Measurements from ENCODE around the gene RFX6.

DNA sequence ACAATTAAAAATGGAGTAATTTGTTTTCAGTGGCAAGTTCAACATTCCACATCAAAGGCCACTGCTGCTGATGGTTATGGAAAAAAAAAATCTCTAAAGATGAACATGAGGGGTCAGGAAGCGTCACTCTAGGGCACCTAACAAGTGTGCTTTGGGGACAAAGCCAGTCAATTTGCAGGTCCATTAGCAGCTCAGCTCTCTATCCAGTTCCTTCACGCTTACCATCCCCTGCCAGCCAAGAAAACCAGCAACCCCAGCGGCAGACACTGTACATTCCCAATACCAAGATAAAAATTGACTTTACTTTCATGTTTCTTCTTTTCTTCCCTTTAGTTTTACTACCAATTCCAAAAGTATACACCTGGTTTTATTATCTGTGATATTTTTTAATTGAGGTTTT lies 10.1 kb downstream of the RFX6 start:
- TF ChIP-seq CEBPB (IDR thresholded peaks at IDR 0.05; ENCODE audit: borderline replicate concordance in 1 of 2, low read depth in 2 of 2, low read length in 2 of 2) (no peak), ZNF24 (IDR thresholded peaks at IDR 0.05) (no peak), MXI1 (IDR thresholded peaks at IDR 0.05; ENCODE audit: low read depth, low read length) (no peak), IKZF2 (IDR thresholded peaks at IDR 0.05) (no peak)
- TF ChIP-seq, protein P1, sequence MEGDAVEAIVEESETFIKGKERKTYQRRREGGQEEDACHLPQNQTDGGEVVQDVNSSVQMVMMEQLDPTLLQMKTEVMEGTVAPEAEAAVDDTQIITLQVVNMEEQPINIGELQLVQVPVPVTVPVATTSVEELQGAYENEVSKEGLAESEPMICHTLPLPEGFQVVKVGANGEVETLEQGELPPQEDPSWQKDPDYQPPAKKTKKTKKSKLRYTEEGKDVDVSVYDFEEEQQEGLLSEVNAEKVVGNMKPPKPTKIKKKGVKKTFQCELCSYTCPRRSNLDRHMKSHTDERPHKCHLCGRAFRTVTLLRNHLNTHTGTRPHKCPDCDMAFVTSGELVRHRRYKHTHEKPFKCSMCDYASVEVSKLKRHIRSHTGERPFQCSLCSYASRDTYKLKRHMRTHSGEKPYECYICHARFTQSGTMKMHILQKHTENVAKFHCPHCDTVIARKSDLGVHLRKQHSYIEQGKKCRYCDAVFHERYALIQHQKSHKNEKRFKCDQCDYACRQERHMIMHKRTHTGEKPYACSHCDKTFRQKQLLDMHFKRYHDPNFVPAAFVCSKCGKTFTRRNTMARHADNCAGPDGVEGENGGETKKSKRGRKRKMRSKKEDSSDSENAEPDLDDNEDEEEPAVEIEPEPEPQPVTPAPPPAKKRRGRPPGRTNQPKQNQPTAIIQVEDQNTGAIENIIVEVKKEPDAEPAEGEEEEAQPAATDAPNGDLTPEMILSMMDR (IDR thresholded peaks at IDR 0.05 in 2 of 3, conservative IDR thresholded peaks at IDR 0.05 in 1 of 3; ENCODE audit: control insufficient read depth in 2 of 3, extremely low read depth in 1 of 3, insufficient read depth in 1 of 3, low read depth in 3 of 3, low read length in 3 of 3): no peak

Data from GM12878 (cell line).